Activated CD8-positive, alpha-beta T cell treated with anti-CD3 and anti-CD28 coated beads for 36 hours (primary cell): ENCODE data around the gene CTSD. TPM values are rescaled to one million over a fixed set of nuclear protein-coding genes. Genes with fewer than 3 reads are reported as not detected.
A peak's percentile ranks its signal among the peaks of the same experiment; 100 is the strongest.

Experiments
- ATAC-seq: fragments of 200-7000 bp; cut with Tn5 transposase; one replicate; pipeline ENCODE4 v1.10.0; 2021; ENCODE audit warnings: mild to moderate bottlenecking, moderate library complexity
- CTCF ChIA-PET: fragments of 350-600 bp; sonication (Branson Sonifier 250); formaldehyde crosslinking; loops from one replicate; lab custom pipeline; 2021; ENCODE audit warnings: antibody characterized with exemption; lab: Charles Lee
- POLR2A ChIA-PET: fragments of 350-600 bp; sonication (Branson Sonifier 250); formaldehyde crosslinking; loops from one replicate; lab custom pipeline; 2021; ENCODE audit warnings: antibody characterized with exemption; lab: Charles Lee
- DNase-seq: peaks from one replicate; pipeline ENCODE4 v3.0.0-alpha.2; 2020
- H3K27ac Mint-ChIP-seq: one replicate; pipeline ENCODE4 v1.8.0; 2021; ENCODE audit warnings: mild to moderate bottlenecking, mixed read lengths
- H3K27me3 Mint-ChIP-seq: one replicate; pipeline ENCODE4 v1.8.0; 2021; ENCODE audit warnings: mixed read lengths
- H3K36me3 Mint-ChIP-seq: one replicate; pipeline ENCODE4 v1.8.0; 2021; ENCODE audit warnings: low read depth, mixed read lengths
- H3K4me1 Mint-ChIP-seq: one replicate; pipeline ENCODE4 v1.8.0; 2021; ENCODE audit warnings: low read depth, mixed read lengths
- H3K4me3 Mint-ChIP-seq: one replicate; pipeline ENCODE4 v1.8.0; 2021; ENCODE audit warnings: mild to moderate bottlenecking, moderate library complexity, mixed read lengths
- H3K9me3 Mint-ChIP-seq: one replicate; pipeline ENCODE4 v1.8.0; 2021; ENCODE audit warnings: mixed read lengths
- CTCF ChIP-seq: fragments of 200-600 bp; IDR thresholded peaks from one replicate; pipeline ENCODE4 v1.8.0; 2022; ENCODE audit warnings: antibody characterized with exemption, mild to moderate bottlenecking
- intact Hi-C: fragments of 100-400 bp; cut with micrococcal nuclease; formaldehyde crosslinking; loops from one replicate; pipeline ENCODE4 v1.10.0; 2022
- total RNA-seq, 2 experiments: library from RNA; stranded (reverse); gene quantifications; one replicate each; pipeline ENCODE4 v1.2.3, GENCODE V29; 2021

Gene CTSD
- total RNA-seq, 2 experiments from 2014 or later = 44.9 to 45.6 TPM

- Mint-ChIP-seq H3K27ac (no peak overlapping the region), H3K4me3 (no peak overlapping the region), H3K4me1 (no peaks in the 10 kb centered on the region), H3K27me3 (no peaks in the 10 kb centered on the region), H3K36me3 (no peaks in the 10 kb centered on the region), H3K9me3 (no peaks in the 10 kb centered on the region)
- intact Hi-C loops = no loop called here
- TF ChIP-seq CTCF = no peak
- POLR2A ChIA-PET = no interaction called here
- no peak for DNase-seq
- no peak for ATAC-seq
- CTCF ChIA-PET = interaction anchor here (1.0 to 1.2 kb wide), 2 partner anchors 9 to 22 kb away, joined by 3 read pairs; no protein-coding TSS in a partner anchor
Measured at GRCh38 chr11:1714908-1715885, 48.5 kb downstream of the CTSD start.

- CTCF ChIA-PET = interaction anchor here (4.1 to 4.5 kb wide), 2 partner anchors 15 to 124 kb away, joined by 40 to 41 read pairs; no protein-coding TSS in a partner anchor
- ATAC-seq (no peak), DNase-seq (no peak)
- H3K27me3 Mint-ChIP-seq = no peaks in the 10 kb centered on the region
- H3K9me3 Mint-ChIP-seq = no peaks in the 10 kb centered on the region
- H3K4me1 Mint-ChIP-seq = no peaks in the 10 kb centered on the region
- POLR2A ChIA-PET = no interaction called here
- no peaks in the 10 kb centered on the region for H3K36me3 Mint-ChIP-seq
- intact Hi-C loops = no loop called here
- no peak for TF ChIP-seq CTCF
- no peak overlapping the region for H3K4me3 Mint-ChIP-seq
- H3K27ac Mint-ChIP-seq = no peak overlapping the region
Measured at GRCh38 chr11:1708716-1709115, 55.0 kb downstream of the CTSD start.

GRCh38 chr11:1707751-1708150, 56.0 kb downstream of the CTSD start:
- no peak overlapping the region for H3K4me3 Mint-ChIP-seq

GRCh38 chr11:1706634-1707400, 56.9 kb downstream of the CTSD start:
- POLR2A ChIA-PET = interaction anchor here (0.6 to 1.0 kb wide), 3 partner anchors 123 to 597 kb away, joined by 3 read pairs; no protein-coding TSS in a partner anchor
- peaks cover under 1% of the 10 kb centered on the region for H3K4me1 Mint-ChIP-seq
- intact Hi-C loops = no loop called here

More at GRCh38 chr11:1707751-1708150, 56.0 kb downstream of the CTSD start:
- Mint-ChIP-seq H3K9me3 (no peaks in the 10 kb centered on the region), H3K27ac (no peak overlapping the region), H3K4me1 (no peaks in the 10 kb centered on the region), H3K27me3 (no peaks in the 10 kb centered on the region), H3K36me3 (no peaks in the 10 kb centered on the region)
- intact Hi-C loops = no loop called here
- ChIA-PET POLR2A (interaction anchor here (0.8 kb wide), 1 partner anchor 122 kb away, joined by 3 read pairs; no protein-coding TSS in a partner anchor), CTCF (interaction anchor here (0.8 to 4.5 kb wide), 7 partner anchors 14 to 294 kb away, joined by 4 to 41 read pairs (median 9); no protein-coding TSS in a partner anchor)
- no peak for DNase-seq
- no peak for ATAC-seq
- TF ChIP-seq CTCF = no peak

More at GRCh38 chr11:1706634-1707400, 56.9 kb downstream of the CTSD start:
- DNase-seq (peak; percentile 52), ATAC-seq (peak; percentile 49)
- Mint-ChIP-seq H3K27me3 (no peaks in the 10 kb centered on the region), H3K4me3 (no peak overlapping the region), H3K36me3 (no peaks in the 10 kb centered on the region), H3K9me3 (peaks cover 4% of the 10 kb centered on the region), H3K27ac (no peak overlapping the region)
- peak; percentile 48 for TF ChIP-seq CTCF
- CTCF ChIA-PET = interaction anchor here (1.0 to 4.5 kb wide), 7 partner anchors 8 to 295 kb away, joined by 3 to 41 read pairs (median 9); no protein-coding TSS in a partner anchor
